OCI-LY7 (cell line): ENCODE measurements around the gene GRIA4. TPM values are rescaled to one million over a fixed set of nuclear protein-coding genes. Genes with fewer than 3 reads are reported as not detected.

ENCODE experiments used
- BruUV-seq: library from RNA; stranded (reverse); fragments of 400-500 nt; replicated peaks from 2 replicates; lab custom pipeline; 2021; lab: Mats Ljungman, UMichigan
- CTCF ChIA-PET: fragments of 300-600 bp; sonication (Branson Sonifier 250); formaldehyde crosslinking; loops from one replicate; lab custom pipeline; 2022; ENCODE audit warnings: antibody characterized with exemption; ENCODE audit not compliant: unreplicated experiment; lab: Charles Lee
- POLR2A ChIA-PET: fragments of 300-600 bp; sonication (Branson Sonifier 250); formaldehyde crosslinking; loops from one replicate; lab custom pipeline; 2022; ENCODE audit warnings: antibody characterized with exemption; lab: Charles Lee
- DNase-seq: peaks from one replicate; pipeline ENCODE4 v3.0.0-alpha.2; 2015; ENCODE audit warnings: low spot score
- H2AFZ ChIP-seq: fragments of 200-600 bp; sonication (generic), shearing (Covaris generic); 2 replicates; pipeline ENCODE4 v1.6.1; 2014; ENCODE audit warnings: mild to moderate bottlenecking, antibody characterized with exemption, low read length, moderate library complexity
- H3K27ac ChIP-seq: fragments of 200-600 bp; sonication (generic); 2 replicates; pipeline ENCODE4 v1.5.1; 2014; ENCODE audit warnings: mixed run types, low read depth, mild to moderate bottlenecking, moderate library complexity, low read length, inconsistent platforms; ENCODE audit not compliant: poor library complexity, severe bottlenecking
- H3K36me3 ChIP-seq: fragments of 200-600 bp; sonication (generic); 2 replicates; pipeline ENCODE4 v1.6.1; 2014; ENCODE audit warnings: mild to moderate bottlenecking, antibody characterized with exemption, low read length, moderate library complexity, mixed read lengths; ENCODE audit not compliant: insufficient read depth
- H3K4me1 ChIP-seq: fragments of 200-600 bp; sonication (generic); 2 replicates; pipeline ENCODE4 v1.5.1; 2014; ENCODE audit warnings: mild to moderate bottlenecking, low read length; ENCODE audit not compliant: insufficient read depth, poor library complexity, severe bottlenecking
- H3K4me2 ChIP-seq: fragments of 200-600 bp; sonication (generic); 2 replicates; pipeline ENCODE4 v1.6.1; 2014; ENCODE audit warnings: mild to moderate bottlenecking, low read length
- H3K4me3 ChIP-seq: fragments of 200-600 bp; sonication (generic); 2 replicates; pipeline ENCODE4 v1.5.1; 2014; ENCODE audit warnings: mild to moderate bottlenecking, low read depth, low read length; ENCODE audit not compliant: poor library complexity, severe bottlenecking
- H3K79me2 ChIP-seq: fragments of 200-600 bp; sonication (generic); 2 replicates; pipeline ENCODE4 v1.6.1; 2016; ENCODE audit warnings: low read depth, mild to moderate bottlenecking, low read length, moderate library complexity, mixed read lengths; ENCODE audit not compliant: insufficient read depth
- H3K9me2 ChIP-seq: fragments of 200-600 bp; sonication (generic); 2 replicates; pipeline ENCODE4 v1.6.1; 2016; ENCODE audit warnings: mild to moderate bottlenecking, low read length, mixed read lengths; ENCODE audit not compliant: insufficient read depth
- H3K9me3 ChIP-seq: fragments of 200-600 bp; sonication (generic); 2 replicates; pipeline ENCODE4 v1.6.1; 2014; ENCODE audit warnings: mild to moderate bottlenecking, mixed run types, low read length, mixed read lengths
- H4K20me1 ChIP-seq: fragments of 200-600 bp; sonication (generic); 2 replicates; pipeline ENCODE4 v1.6.1; 2014; ENCODE audit warnings: mild to moderate bottlenecking, antibody characterized with exemption, low read length, moderate library complexity, mixed read lengths; ENCODE audit not compliant: insufficient read depth
- CTCF ChIP-seq: fragments of 200-600 bp; sonication (generic); conservative IDR thresholded peaks from 2 replicates; pipeline ENCODE4 v1.5.1; 2014; ENCODE audit warnings: mild to moderate bottlenecking, antibody characterized with exemption, low read length, moderate library complexity, mixed read lengths
- EZH2phosphoT487 ChIP-seq: fragments of 200-600 bp; sonication (generic); IDR thresholded peaks from 2 replicates; pipeline ENCODE4 v1.6.1; 2018; ENCODE audit warnings: low read depth, borderline replicate concordance, mild to moderate bottlenecking, mixed run types, antibody characterized with exemption, low read length, moderate library complexity, mixed read lengths
- intact Hi-C: fragments of 100-400 bp; cut with micrococcal nuclease; formaldehyde crosslinking; loops from one replicate; pipeline ENCODE4 v1.10.0; 2022; ENCODE audit not compliant: unreplicated experiment
- total RNA-seq, 2 experiments: library from RNA; depleted of rRNA in 1 of 2; stranded (reverse); fragments of >200 nt in 1 of 2; shearing (Covaris generic) in 1 of 2; gene quantifications; 2 replicates each; pipeline ENCODE4 v1.2.3, GENCODE V29; 2014 to 2022

The GRIA4 gene
- total RNA-seq, 2 experiments from 2014 or later = not detected

- Histone ChIP-seq H3K36me3 (no peaks in the 10 kb centered on the region), H3K4me1 (no peaks in the 10 kb centered on the region), H2AFZ (no peak overlapping the region), H4K20me1 (no peaks in the 10 kb centered on the region), H3K4me2 (no peak overlapping the region), H3K79me2 (no peaks in the 10 kb centered on the region), H3K9me3 (no peaks in the 10 kb centered on the region), H3K27ac (no peak overlapping the region), H3K4me3 (no peak overlapping the region), H3K9me2 (no peaks in the 10 kb centered on the region)
- DNase-seq = no peak
- intact Hi-C loops = no loop called here
- no peak for TF ChIP-seq EZH2phosphoT487
- no peak for TF ChIP-seq CTCF
- ChIA-PET CTCF (no interaction called here), POLR2A (no interaction called here)
- no TSS peak for BruUV-seq
Measured at GRCh38 chr11:105635466-105635865, 25.6 kb downstream of the GRIA4 start.

GRCh38 chr11:105636496-105636895, 26.6 kb downstream of the GRIA4 start:
- no TSS peak for BruUV-seq
- H4K20me1 ChIP-seq = no peaks in the 10 kb centered on the region
- no peaks in the 10 kb centered on the region for H3K36me3 ChIP-seq
- H3K4me3 ChIP-seq = no peak overlapping the region
- POLR2A ChIA-PET = no interaction called here
- CTCF ChIA-PET = no interaction called here
- H3K4me1 ChIP-seq = no peaks in the 10 kb centered on the region
- H3K4me2 ChIP-seq = no peak overlapping the region
- no peaks in the 10 kb centered on the region for H3K79me2 ChIP-seq
- intact Hi-C loops = no loop called here
- H3K9me2 ChIP-seq = no peaks in the 10 kb centered on the region
- no peaks in the 10 kb centered on the region for H3K9me3 ChIP-seq
- no peak overlapping the region for H3K27ac ChIP-seq
- H2AFZ ChIP-seq = no peak overlapping the region
- DNase-seq = no peak
- TF ChIP-seq CTCF (no peak), EZH2phosphoT487 (no peak)

- no peak for TF ChIP-seq CTCF
- TF ChIP-seq EZH2phosphoT487 = no peak
- H3K36me3 ChIP-seq = no peaks in the 10 kb centered on the region
- intact Hi-C loops = no loop called here
- POLR2A ChIA-PET = interaction anchor here (0.6 kb wide), 1 partner anchor 438 kb away, joined by 3 read pairs; the partner anchor contains the start of genes AASDHPPT and KBTBD3
- no peaks in the 10 kb centered on the region for H3K79me2 ChIP-seq
- no peaks in the 10 kb centered on the region for H4K20me1 ChIP-seq
- H3K4me3 ChIP-seq = no peak overlapping the region
- no peaks in the 10 kb centered on the region for H3K9me3 ChIP-seq
- H3K4me1 ChIP-seq = no peaks in the 10 kb centered on the region
- H3K27ac ChIP-seq = no peak overlapping the region
- no peak for DNase-seq
- BruUV-seq = no TSS peak
- H3K9me2 ChIP-seq = no peaks in the 10 kb centered on the region
- H3K4me2 ChIP-seq = no peak overlapping the region
- CTCF ChIA-PET = no interaction called here
- H2AFZ ChIP-seq = no peak overlapping the region
Measured at GRCh38 chr11:105639527-105639926, 29.7 kb downstream of the GRIA4 start.
